GM10847 (cell line): ENCODE measurements around the gene ELFN1.

Experiments used
- POLR2A ChIP-seq: IDR thresholded peaks from 2 replicates; pipeline ENCODE4 v1.6.1; 2011; ENCODE audit not compliant: insufficient read length; ENCODE audit errors: extremely low read depth

ELFN1 gene

GRCh38 chr7:1691601-1692514 lies 21.8 kb downstream of the ELFN1 start:
- TF ChIP-seq POLR2A: no peak

GRCh38 chr7:1692515-1693418 lies 22.7 kb downstream of the ELFN1 start:
- no peak for TF ChIP-seq POLR2A

GRCh38 chr7:1693419-1693990 lies 23.4 kb downstream of the ELFN1 start:
- no peak for TF ChIP-seq POLR2A

GRCh38 chr7:1693991-1694524 lies 24.0 kb downstream of the ELFN1 start:
- no peak for TF ChIP-seq POLR2A

- no peak for TF ChIP-seq POLR2A
Observed at GRCh38 chr7:1694611-1695511, 24.8 kb downstream of the ELFN1 start.

- no peak for TF ChIP-seq POLR2A
Observed at GRCh38 chr7:1695800-1696454, 25.9 kb downstream of the ELFN1 start.

GRCh38 chr7:1696671-1697498 lies 26.8 kb downstream of the ELFN1 start:
- no peak for TF ChIP-seq POLR2A

- no peak for TF ChIP-seq POLR2A
Observed at GRCh38 chr7:1697499-1698125, 27.5 kb downstream of the ELFN1 start.

GRCh38 chr7:1698201-1698600 lies 28.1 kb downstream of the ELFN1 start:
- no peak for TF ChIP-seq POLR2A

GRCh38 chr7:1698951-1699350 lies 28.9 kb downstream of the ELFN1 start:
- no peak for TF ChIP-seq POLR2A

- TF ChIP-seq POLR2A: no peak
Observed at GRCh38 chr7:1700086-1700485, 30.0 kb downstream of the ELFN1 start.

- no peak for TF ChIP-seq POLR2A
Observed at GRCh38 chr7:1700536-1701333, 30.7 kb downstream of the ELFN1 start.
